SK-N-SH (cell line): ENCODE data around the gene ZNF341. TPM values are rescaled to one million over a fixed set of nuclear protein-coding genes. Genes with fewer than 3 reads are reported as not detected.

Experiments
- CTCF ChIA-PET: fragments of 300-600, 350-600 bp; formaldehyde crosslinking; extraction: SDS; loops from one replicate; lab custom pipeline; 2021; lab: Yijun Ruan, JAX
- POLR2A ChIA-PET: fragments of 350-600 bp; sonication (Branson Sonifier 250); formaldehyde crosslinking; extraction: SDS; loops from one replicate; lab custom pipeline; 2020; ENCODE audit warnings: antibody characterized with exemption, inconsistent platforms; lab: Yijun Ruan, JAX
- DNase-seq: peaks from one replicate; pipeline ENCODE4 v3.0.0; 2012
- H2AFZ ChIP-seq: fragments of 200-600 bp; sonication (generic); 2 replicates; pipeline ENCODE4 v1.8.1; 2016; ENCODE audit warnings: antibody characterized with exemption, mild to moderate bottlenecking, low read depth
- H3F3A ChIP-seq: fragments of 200-600 bp; sonication (generic); replicated peaks from 2 replicates; pipeline ENCODE3; 2016; ENCODE audit warnings: antibody characterized with exemption, mild to moderate bottlenecking; ENCODE audit not compliant: insufficient read depth
- H3K27ac ChIP-seq, 2 experiments: fragments of 200-500 bp in 1 of 2; fragments of 200-600 bp in 1 of 2; sonication (Bioruptor generic) in 1 of 2; sonication (generic), shearing (Covaris generic) in 1 of 2; 2 replicates each; pipeline versions ENCODE4 v1.5.1 to v1.6.1; 2014 to 2016; ENCODE audit warnings: low read depth in 2 of 2, inconsistent platforms in 1 of 2, low read length in 1 of 2, mild to moderate bottlenecking in 1 of 2, mixed read lengths in 1 of 2
- H3K27me3 ChIP-seq: fragments of 200-600 bp; sonication (generic), shearing (Covaris generic); 2 replicates; pipeline ENCODE4 v1.6.1; 2016; ENCODE audit warnings: mixed run types; ENCODE audit not compliant: insufficient read depth
- H3K36me3 ChIP-seq, 2 experiments: fragments of 200-500 bp in 1 of 2; fragments of 200-600 bp in 1 of 2; sonication (Bioruptor generic) in 1 of 2; sonication (generic) in 1 of 2; replicated peaks in 1 of 2; 2 replicates each; pipeline versions ENCODE3 to v1.5.1; 2014 to 2016; ENCODE audit warnings: low read length in 1 of 2, mild to moderate bottlenecking in 1 of 2; ENCODE audit not compliant: insufficient read depth in 2 of 2, control insufficient read depth in 1 of 2
- H3K4me1 ChIP-seq, 2 experiments: fragments of 200-500 bp in 1 of 2; fragments of 200-600 bp in 1 of 2; sonication (Bioruptor generic) in 1 of 2; sonication (generic), shearing (Covaris generic) in 1 of 2; 2 replicates each; pipeline versions ENCODE4 v1.5.1 to v1.6.1; 2014 to 2016; ENCODE audit warnings: low read depth in 1 of 2, low read length in 1 of 2, mixed run types in 1 of 2; ENCODE audit not compliant: insufficient read depth in 2 of 2, control insufficient read depth in 1 of 2
- H3K4me2 ChIP-seq: fragments of 200-600 bp; sonication (generic), shearing (Covaris generic); 2 replicates; pipeline ENCODE4 v1.6.1; 2017; ENCODE audit warnings: mixed run types
- H3K4me3 ChIP-seq, 2 experiments: fragments of 200-500 bp in 1 of 2; fragments of 200-600 bp in 1 of 2; sonication (Bioruptor generic) in 1 of 2; sonication (generic), shearing (Covaris generic) in 1 of 2; 2 replicates each; pipeline versions ENCODE4 v1.5.1 to v1.8.1; 2014 to 2016; ENCODE audit warnings: low read depth in 2 of 2, inconsistent platforms in 1 of 2, low read length in 1 of 2, mild to moderate bottlenecking in 1 of 2, mixed read lengths in 1 of 2, moderate library complexity in 1 of 2
- H3K79me2 ChIP-seq: fragments of 200-600 bp; sonication (generic); 2 replicates; pipeline ENCODE4 v1.8.1; 2017; ENCODE audit warnings: mild to moderate bottlenecking; ENCODE audit not compliant: insufficient read depth
- H3K9ac ChIP-seq: fragments of 200-600 bp; sonication (generic); 2 replicates; pipeline ENCODE4 v1.6.1; 2017; ENCODE audit warnings: mixed run types
- H3K9me2 ChIP-seq: fragments of 200-600 bp; sonication (generic); 2 replicates; pipeline ENCODE4 v1.6.1; 2017; ENCODE audit warnings: mixed run types
- H3K9me3 ChIP-seq: fragments of 200-600 bp; sonication (generic); 2 replicates; pipeline ENCODE4 v1.6.1; 2017; ENCODE audit warnings: mixed run types, mild to moderate bottlenecking, moderate library complexity
- H4K20me1 ChIP-seq: fragments of 200-600 bp; sonication (generic); 2 replicates; pipeline ENCODE4 v1.6.1; 2017; ENCODE audit warnings: mild to moderate bottlenecking, mixed run types; ENCODE audit not compliant: insufficient read depth
- EP300 ChIP-seq, 2 experiments: IDR thresholded peaks; 2 replicates each; pipeline versions ENCODE4 v1.4.0 to v1.6.1; 2012; ENCODE audit warnings: borderline replicate concordance in 1 of 2, low read depth in 1 of 2, low read length in 1 of 2
- EZH2phosphoT487 ChIP-seq: fragments of 200-600 bp; sonication (generic); IDR thresholded peaks from 2 replicates; pipeline ENCODE4 v1.6.1; 2017; ENCODE audit warnings: low read depth, mixed run types, mild to moderate bottlenecking, antibody characterized with exemption, moderate library complexity, borderline replicate concordance
- FOXM1 ChIP-seq: IDR thresholded peaks from 2 replicates; pipeline ENCODE4 v1.4.0; 2012; ENCODE audit warnings: low read depth, mild to moderate bottlenecking
- GABPA ChIP-seq: IDR thresholded peaks from 2 replicates; pipeline ENCODE4 v1.4.0; 2012; ENCODE audit warnings: low read depth, mild to moderate bottlenecking
- GATA2 ChIP-seq: sonication (generic); formaldehyde crosslinking; IDR thresholded peaks from 2 replicates; pipeline ENCODE4 v1.5.0; 2020; ENCODE audit warnings: mild to moderate bottlenecking, missing genetic modification reagents
- IRF3 ChIP-seq: fragments of 150-350 bp; IDR thresholded peaks from 2 replicates; pipeline ENCODE4 v1.6.1; 2016; ENCODE audit warnings: mild to moderate bottlenecking, low read depth, low read length
- MEF2A ChIP-seq: IDR thresholded peaks from 2 replicates; pipeline ENCODE4 v1.4.0; 2012; ENCODE audit warnings: low read depth, borderline replicate concordance
- POLR2AphosphoS5 ChIP-seq: IDR thresholded peaks from 2 replicates; pipeline ENCODE4 v1.6.1; 2012; ENCODE audit warnings: low read depth, low read length
- RAD21 ChIP-seq: IDR thresholded peaks from 2 replicates; pipeline ENCODE4 v1.6.1; 2012; ENCODE audit warnings: mild to moderate bottlenecking, low read length
- RCOR1 ChIP-seq: fragments of 150-350 bp; IDR thresholded peaks from 2 replicates; pipeline ENCODE4 v1.6.1; 2017; ENCODE audit warnings: antibody characterized with exemption, low read length
- REST ChIP-seq: IDR thresholded peaks from 2 replicates; pipeline ENCODE4 v1.6.1; 2012; ENCODE audit warnings: mild to moderate bottlenecking, low read depth, low read length, moderate library complexity
- SMC3 ChIP-seq: IDR thresholded peaks from 2 replicates; pipeline ENCODE4 v1.6.1; 2012; ENCODE audit warnings: low read depth, low read length, improper control_type of control experiment
- TAF1 ChIP-seq: IDR thresholded peaks from 2 replicates; pipeline ENCODE4 v1.6.1; 2012; ENCODE audit warnings: low read depth, mild to moderate bottlenecking, low read length, moderate library complexity, borderline replicate concordance
- USF1 ChIP-seq: IDR thresholded peaks from 2 replicates; pipeline ENCODE4 v1.4.0; 2012; ENCODE audit warnings: low read depth, borderline replicate concordance
- USF2 ChIP-seq: fragments of 150-350 bp; IDR thresholded peaks from 2 replicates; pipeline ENCODE4 v1.6.1; 2017; ENCODE audit warnings: antibody characterized with exemption, low read length, low read depth, borderline replicate concordance
- YY1 ChIP-seq: IDR thresholded peaks from 2 replicates; pipeline ENCODE4 v1.4.0; 2012; ENCODE audit warnings: low read depth, mild to moderate bottlenecking
- WGBS: methylation state at CpG from one replicate; pipeline ENCODE4 v1.1.6; 2017; ENCODE audit warnings: low lambda C conversion rate; 5-methylcytosine and 5-hydroxymethylcytosine counted together
- polyA plus RNA-seq, 3 experiments: library from polyadenylated mRNA; depleted of rRNA; stranded (reverse); fragments of >200 nt; gene quantifications; 2 replicates each; pipeline ENCODE4 v1.2.3, GENCODE V29; 2012

ZNF341 gene
- polyA plus RNA-seq, 1 of the 3 experiments (the other 2 are of a cell fraction) = 3.2 TPM

GRCh38 chr20:33827109-33827508 lies 95.3 kb downstream of the ZNF341 start:
- Histone ChIP-seq H3F3A (no peaks in the 10 kb centered on the region), H3K9me3 (no peaks in the 10 kb centered on the region), H3K4me1 (peaks cover 10 to 17% of the 10 kb centered on the region in 2 experiments; a peak in 2 of 4 replicates), H3K9ac (no peak overlapping the region), H3K9me2 (no peaks in the 10 kb centered on the region), H3K4me3 (no peak overlapping the region), H3K4me2 (no peak overlapping the region), H3K27me3 (no peaks in the 10 kb centered on the region), H3K79me2 (peaks cover 95% of the 10 kb centered on the region), H3K27ac (no peak overlapping the region), H4K20me1 (peaks cover 91% of the 10 kb centered on the region), H3K36me3 (peaks cover 0 to 5% of the 10 kb centered on the region in 2 experiments), H2AFZ (no peak overlapping the region)
- DNase-seq = no peak
- 94% methylated on average over 2 of the region's 2 CpGs for WGBS
- ChIA-PET POLR2A (interaction anchor here (1.1 kb wide), 1 partner anchor 12 kb away, joined by 3 read pairs; no protein-coding TSS in a partner anchor), CTCF (interaction anchor here (1.1 to 1.8 kb wide), 4 partner anchors 12 to 303 kb away, joined by 3 to 5 read pairs (median 4); no protein-coding TSS in a partner anchor)
- no peak for TF ChIP-seq YY1
- no peak for TF ChIP-seq GATA2 (CRISPR knock-in tag)
- TF ChIP-seq EP300 (IDR thresholded peaks at IDR 0.05; ENCODE audit: borderline replicate concordance in 1 of 2, low read depth in 1 of 2, low read length in 1 of 2) = no peak
- no peak for TF ChIP-seq MEF2A
- no peak for TF ChIP-seq RCOR1
- TF ChIP-seq USF2 = no peak
- TF ChIP-seq GABPA = no peak
- no peak for TF ChIP-seq TAF1
- no peak for TF ChIP-seq POLR2AphosphoS5
- no peak for TF ChIP-seq SMC3
- no peak for TF ChIP-seq REST
- no peak for TF ChIP-seq RAD21

- POLR2A ChIA-PET = no interaction called here
- H3K4me1 ChIP-seq = peaks cover 10 to 19% of the 10 kb centered on the region in 2 experiments; a peak in 2 of 4 replicates
- H4K20me1 ChIP-seq = peaks cover 88% of the 10 kb centered on the region
- 91% methylated on average over 4 of the region's 4 CpGs for WGBS
- H3K27me3 ChIP-seq = no peaks in the 10 kb centered on the region
- H3K9me2 ChIP-seq = no peaks in the 10 kb centered on the region
- CTCF ChIA-PET = interaction anchor here (1.1 to 1.7 kb wide), 3 partner anchors 23 to 302 kb away, joined by 3 to 4 read pairs (median 3); no protein-coding TSS in a partner anchor
- H3F3A ChIP-seq = no peaks in the 10 kb centered on the region
- peaks cover 93% of the 10 kb centered on the region for H3K79me2 ChIP-seq
- H3K4me2 ChIP-seq = no peak overlapping the region
- no peak overlapping the region for H3K9ac ChIP-seq
- H3K36me3 ChIP-seq = peaks cover 0 to 5% of the 10 kb centered on the region in 2 experiments
- H2AFZ ChIP-seq = no peak overlapping the region
- no peak overlapping the region for H3K27ac ChIP-seq
- no peak overlapping the region for H3K4me3 ChIP-seq
- H3K9me3 ChIP-seq = no peaks in the 10 kb centered on the region
- DNase-seq = no peak
- TF ChIP-seq USF1 (no peak), IRF3 (no peak), POLR2AphosphoS5 (no peak), EZH2phosphoT487 (no peak), FOXM1 (no peak), MEF2A (no peak), REST (no peak)
Observed at GRCh38 chr20:33827634-33828325, 96.0 kb downstream of the ZNF341 start.
